Hepatocyte (in vitro differentiated cells): ENCODE results near the gene GJD2. TPM values are rescaled to one million over a fixed set of nuclear protein-coding genes. Genes with fewer than 3 reads are reported as not detected.
A peak's percentile ranks its signal among the peaks of the same experiment; 100 is the strongest.

Experiments used
- DNase-seq: peaks from one replicate; pipeline ENCODE4 v3.0.0-alpha.2; 2016; ENCODE audit warnings: low spot score
- H2AFZ ChIP-seq: fragments of 200-600 bp; sonication (generic); 2 replicates; pipeline ENCODE4 v1.6.0; 2016; ENCODE audit warnings: antibody characterized with exemption, mild to moderate bottlenecking
- H3K27ac ChIP-seq: fragments of 200-600 bp; sonication (generic); 2 replicates; pipeline ENCODE4 v1.5.1; 2016; ENCODE audit warnings: mild to moderate bottlenecking
- H3K27me3 ChIP-seq: fragments of 200-600 bp; sonication (generic); 2 replicates; pipeline ENCODE4 v1.6.1; 2016
- H3K36me3 ChIP-seq: fragments of 200-600 bp; sonication (generic); replicated peaks from 2 replicates; pipeline ENCODE4 v1.5.1; 2016; ENCODE audit warnings: low read depth; ENCODE audit not compliant: insufficient read depth
- H3K4me1 ChIP-seq: fragments of 200-600 bp; sonication (generic); 2 replicates; pipeline ENCODE4 v1.5.1; 2016; ENCODE audit warnings: mild to moderate bottlenecking, moderate library complexity; ENCODE audit not compliant: insufficient read depth
- H3K4me2 ChIP-seq: fragments of 200-600 bp; sonication (generic); 2 replicates; pipeline ENCODE4 v1.6.0; 2016
- H3K4me3 ChIP-seq: fragments of 200-600 bp; sonication (generic); 2 replicates; pipeline ENCODE4 v1.5.1; 2016; ENCODE audit warnings: mild to moderate bottlenecking
- H3K79me2 ChIP-seq: fragments of 200-600 bp; sonication (generic); 2 replicates; pipeline ENCODE4 v1.6.0; 2017; ENCODE audit warnings: mild to moderate bottlenecking
- H3K9me2 ChIP-seq: fragments of 200-600 bp; sonication (generic); replicated peaks from 2 replicates; pipeline ENCODE4 v1.6.0; 2017; ENCODE audit warnings: mild to moderate bottlenecking; ENCODE audit not compliant: insufficient read depth
- H3K9me3 ChIP-seq: fragments of 200-600 bp; sonication (generic); 2 replicates; pipeline ENCODE4 v1.5.1; 2016; ENCODE audit warnings: low read depth, mild to moderate bottlenecking
- H4K20me1 ChIP-seq: fragments of 200-600 bp; sonication (generic); 2 replicates; pipeline ENCODE4 v1.6.0; 2016; ENCODE audit warnings: mild to moderate bottlenecking; ENCODE audit not compliant: insufficient read depth, poor library complexity, severe bottlenecking
- EZH2 ChIP-seq: fragments of 200-600 bp; sonication (generic); IDR thresholded peaks from 2 replicates; pipeline ENCODE4 v1.6.1; 2016; ENCODE audit warnings: antibody characterized with exemption, mild to moderate bottlenecking, borderline replicate concordance
- EZH2phosphoT487 ChIP-seq: fragments of 200-600 bp; sonication (generic); IDR thresholded peaks from one replicate; pipeline ENCODE4 v1.6.1; 2018; ENCODE audit warnings: antibody characterized with exemption, mild to moderate bottlenecking, low read depth, moderate library complexity; ENCODE audit not compliant: unreplicated experiment, severe bottlenecking
- WGBS: methylation state at CpG from one replicate; pipeline ENCODE4 v1.1.6; 2016; ENCODE audit warnings: low lambda C conversion rate; ENCODE audit errors: missing lambda C conversion rate; 5-methylcytosine and 5-hydroxymethylcytosine counted together
- polyA plus RNA-seq: library from polyadenylated mRNA; unstranded; fragments of >200 nt; fragmentation: Nextera tagmentation; extraction: Ambion mirVana; gene quantifications from 2 replicates; pipeline ENCODE4 v1.2.1, GENCODE V29; 2016
- total RNA-seq: library from RNA; depleted of rRNA; stranded (reverse); fragments of >200 nt; gene quantifications from 2 replicates; pipeline ENCODE4 v1.2.3, GENCODE V29; 2014
- TF ChIP-seq, protein P1 (sequence below): fragments of 200-600 bp; sonication (generic); IDR thresholded peaks from 2 replicates; pipeline ENCODE4 v1.5.1; 2016; ENCODE audit warnings: antibody characterized with exemption, mild to moderate bottlenecking; ENCODE audit not compliant: poor library complexity

GJD2 gene
- total and polyA plus RNA-seq, 2 experiments from 2014 or later: 0.07 TPM; not detected in 1

DNA sequence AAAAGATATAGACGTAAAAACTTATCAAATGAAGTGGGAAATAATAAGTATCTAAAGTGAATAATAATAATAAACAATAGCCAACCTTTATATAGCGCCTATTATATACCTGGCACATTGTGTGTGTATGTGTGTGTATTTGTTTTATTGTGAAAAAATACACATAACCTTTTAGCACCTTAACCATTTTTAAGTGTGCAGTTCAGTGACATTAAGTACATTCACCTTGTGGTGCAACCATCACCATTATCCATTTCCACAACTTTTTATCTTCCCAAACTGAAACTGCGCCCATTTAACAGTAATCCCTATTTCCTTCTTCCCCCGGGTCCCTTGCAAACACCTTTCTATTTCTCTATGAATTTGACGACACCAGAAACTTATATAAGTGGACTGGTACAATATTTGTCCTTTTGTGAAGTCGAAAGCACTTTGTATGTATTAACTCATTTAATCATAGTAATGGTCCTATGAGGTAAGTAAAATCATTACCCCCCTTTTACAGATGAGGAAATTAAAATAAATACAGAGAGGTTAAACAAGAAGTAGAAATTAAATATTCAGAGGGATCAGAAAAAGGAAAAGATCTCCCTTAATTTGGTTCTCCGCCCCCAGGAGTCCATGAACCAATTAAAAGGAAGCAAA is 33.5 kb downstream of the GJD2 start:
- no peaks in the 10 kb centered on the region for H3K9me2 ChIP-seq
- no peaks in the 10 kb centered on the region for H4K20me1 ChIP-seq
- H3K27ac ChIP-seq: no peak overlapping the region
- H3K9me3 ChIP-seq: no peaks in the 10 kb centered on the region
- no peak overlapping the region for H2AFZ ChIP-seq
- peak overlapping the region; percentile 72 for H3K4me2 ChIP-seq
- H3K79me2 ChIP-seq: no peaks in the 10 kb centered on the region
- TF ChIP-seq EZH2phosphoT487 (no peak), EZH2 (no peak)
- TF ChIP-seq, protein P1, sequence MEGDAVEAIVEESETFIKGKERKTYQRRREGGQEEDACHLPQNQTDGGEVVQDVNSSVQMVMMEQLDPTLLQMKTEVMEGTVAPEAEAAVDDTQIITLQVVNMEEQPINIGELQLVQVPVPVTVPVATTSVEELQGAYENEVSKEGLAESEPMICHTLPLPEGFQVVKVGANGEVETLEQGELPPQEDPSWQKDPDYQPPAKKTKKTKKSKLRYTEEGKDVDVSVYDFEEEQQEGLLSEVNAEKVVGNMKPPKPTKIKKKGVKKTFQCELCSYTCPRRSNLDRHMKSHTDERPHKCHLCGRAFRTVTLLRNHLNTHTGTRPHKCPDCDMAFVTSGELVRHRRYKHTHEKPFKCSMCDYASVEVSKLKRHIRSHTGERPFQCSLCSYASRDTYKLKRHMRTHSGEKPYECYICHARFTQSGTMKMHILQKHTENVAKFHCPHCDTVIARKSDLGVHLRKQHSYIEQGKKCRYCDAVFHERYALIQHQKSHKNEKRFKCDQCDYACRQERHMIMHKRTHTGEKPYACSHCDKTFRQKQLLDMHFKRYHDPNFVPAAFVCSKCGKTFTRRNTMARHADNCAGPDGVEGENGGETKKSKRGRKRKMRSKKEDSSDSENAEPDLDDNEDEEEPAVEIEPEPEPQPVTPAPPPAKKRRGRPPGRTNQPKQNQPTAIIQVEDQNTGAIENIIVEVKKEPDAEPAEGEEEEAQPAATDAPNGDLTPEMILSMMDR: no peak
- WGBS: 74% methylated on average over 7 of the region's 7 CpGs
- no peak overlapping the region for H3K4me3 ChIP-seq
- no peaks in the 10 kb centered on the region for H3K36me3 ChIP-seq
- H3K4me1 ChIP-seq: peaks cover 14% of the 10 kb centered on the region
- no peak for DNase-seq
- H3K27me3 ChIP-seq: peaks cover 18% of the 10 kb centered on the region

GRCh38 chr15:34719695-34720094 is 35.1 kb downstream of the GJD2 start:
- Histone ChIP-seq H3K27me3 (peaks cover 18% of the 10 kb centered on the region), H3K9me2 (no peaks in the 10 kb centered on the region), H3K4me1 (peaks cover 14% of the 10 kb centered on the region), H3K4me2 (no peak overlapping the region), H2AFZ (no peak overlapping the region), H3K9me3 (no peaks in the 10 kb centered on the region), H3K27ac (no peak overlapping the region), H3K36me3 (no peaks in the 10 kb centered on the region), H3K4me3 (no peak overlapping the region), H3K79me2 (no peaks in the 10 kb centered on the region), H4K20me1 (no peaks in the 10 kb centered on the region)
- no peak for DNase-seq
- 96% methylated on average over 2 of the region's 2 CpGs for WGBS
- TF ChIP-seq EZH2 (no peak), EZH2phosphoT487 (no peak)

DNA sequence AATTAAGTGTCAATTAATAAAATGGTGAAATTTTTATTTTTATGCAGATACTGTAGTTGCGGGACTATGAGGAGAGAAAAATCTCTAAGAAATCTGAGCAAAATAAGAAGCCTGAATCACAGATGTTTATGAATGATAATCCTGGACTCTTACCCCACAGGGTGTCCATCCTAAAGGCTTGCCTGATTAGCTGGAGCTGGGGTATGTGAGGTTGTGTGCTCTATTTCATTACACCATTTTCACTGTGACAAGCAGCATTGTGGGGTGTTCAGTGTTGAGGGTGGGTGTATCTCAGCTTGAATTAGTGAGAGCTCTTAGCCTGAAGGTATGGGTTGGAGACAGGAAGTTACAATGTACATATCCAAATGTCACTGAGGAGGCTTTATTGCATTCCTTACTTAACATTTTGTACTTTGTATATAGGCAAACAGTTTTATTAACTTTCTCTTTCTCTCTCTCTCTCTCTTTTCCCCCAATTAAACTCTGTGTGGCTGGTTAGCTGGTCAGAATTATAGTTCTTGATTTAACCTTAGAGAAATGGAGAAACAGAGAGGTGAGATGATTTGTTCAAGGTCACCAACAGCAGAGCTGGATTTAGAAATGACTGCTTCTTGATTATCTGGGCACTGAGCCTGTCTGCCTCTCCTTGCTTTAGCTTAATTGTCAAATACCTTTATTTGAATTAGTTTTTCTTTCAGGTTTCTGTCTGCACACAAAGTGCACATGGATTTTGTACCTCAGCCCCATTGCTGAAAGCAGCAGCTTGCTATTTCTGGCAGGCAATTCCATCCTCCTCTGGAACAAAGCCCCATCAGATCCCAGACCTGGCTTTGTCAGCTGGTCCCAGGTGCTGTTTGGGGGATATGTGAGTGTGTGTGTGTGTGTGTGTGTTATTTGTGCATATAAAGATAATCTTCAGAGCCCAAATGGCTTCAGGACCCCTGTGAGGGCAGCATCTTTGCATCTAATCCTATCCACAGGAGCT is 35.8 kb downstream of the GJD2 start:
- Histone ChIP-seq H3K4me1 (peaks cover 14% of the 10 kb centered on the region), H3K9me2 (no peaks in the 10 kb centered on the region), H2AFZ (no peak overlapping the region), H3K27ac (no peak overlapping the region), H3K36me3 (no peaks in the 10 kb centered on the region), H3K27me3 (peaks cover 18% of the 10 kb centered on the region), H3K4me3 (no peak overlapping the region), H4K20me1 (no peaks in the 10 kb centered on the region), H3K79me2 (no peaks in the 10 kb centered on the region), H3K9me3 (no peaks in the 10 kb centered on the region), H3K4me2 (no peak overlapping the region)
- no peak for TF ChIP-seq EZH2phosphoT487
- no peak for TF ChIP-seq EZH2
- TF ChIP-seq, protein P1: no peak
- no peak for DNase-seq
- 94% methylated on average over 1 of the region's 1 CpG for WGBS

- WGBS: 53% methylated on average over 2 of the region's 2 CpGs
- H3K9me3 ChIP-seq: no peaks in the 10 kb centered on the region
Measured at GRCh38 chr15:34717729-34718128, 37.1 kb downstream of the GJD2 start.

More at GRCh38 chr15:34717729-34718128, 37.1 kb downstream of the GJD2 start:
- H3K4me1 ChIP-seq: peaks cover 14% of the 10 kb centered on the region
- no peak overlapping the region for H3K4me2 ChIP-seq
- no peak overlapping the region for H3K27ac ChIP-seq
- H4K20me1 ChIP-seq: no peaks in the 10 kb centered on the region
- H3K79me2 ChIP-seq: no peaks in the 10 kb centered on the region
- no peak overlapping the region for H3K4me3 ChIP-seq
- no peaks in the 10 kb centered on the region for H3K9me2 ChIP-seq
- H2AFZ ChIP-seq: no peak overlapping the region
- DNase-seq: no peak
- H3K27me3 ChIP-seq: peaks cover 17% of the 10 kb centered on the region
- no peaks in the 10 kb centered on the region for H3K36me3 ChIP-seq
- TF ChIP-seq, protein P1: no peak
- TF ChIP-seq EZH2 (no peak), EZH2phosphoT487 (no peak)
